Erythroblast (primary cell): ENCODE measurements around the gene XRCC4.

Experiments
- DNase-seq, 2 experiments: peaks; one replicate each; lab custom pipeline; 2025; lab: John Stamatoyannopoulos, UW
- GATA1 ChIP-seq: IDR thresholded peaks from 2 replicates; pipeline ENCODE4 v1.6.1; 2011; ENCODE audit warnings: low read depth, mild to moderate bottlenecking, control low read depth, low read length, moderate library complexity
- POLR2A ChIP-seq: IDR thresholded peaks from 2 replicates; pipeline ENCODE4 v1.6.1; 2011; ENCODE audit warnings: mild to moderate bottlenecking, low read length

Gene XRCC4

GRCh38 chr5:83090169-83090568 is 12.8 kb downstream of the XRCC4 start:
- TF ChIP-seq POLR2A (no peak), GATA1 (no peak)
- no peak for DNase-seq

GRCh38 chr5:83092619-83093018 is 15.3 kb downstream of the XRCC4 start:
- no peak for TF ChIP-seq GATA1
- TF ChIP-seq POLR2A: no peak
- no peak for DNase-seq

- peak; percentile 11 to 14 for DNase-seq
- no peak for TF ChIP-seq GATA1
- TF ChIP-seq POLR2A: no peak
Measured at GRCh38 chr5:83093692-83094091, 16.3 kb downstream of the XRCC4 start.

GRCh38 chr5:83095163-83095956 is 18.0 kb downstream of the XRCC4 start:
- DNase-seq: peak in 1 of 2 experiments; percentile 4
- TF ChIP-seq POLR2A (no peak), GATA1 (no peak)

- peak in 1 of 2 experiments; percentile 25 for DNase-seq
Measured at GRCh38 chr5:83095957-83096539, 18.7 kb downstream of the XRCC4 start.

GRCh38 chr5:83096660-83097339 is 19.5 kb downstream of the XRCC4 start:
- no peak for TF ChIP-seq GATA1
- no peak for TF ChIP-seq POLR2A
- DNase-seq: no peak

More at GRCh38 chr5:83095957-83096539, 18.7 kb downstream of the XRCC4 start:
- TF ChIP-seq GATA1 (no peak), POLR2A (no peak)

- DNase-seq: peak; percentile 31 to 54
- TF ChIP-seq POLR2A: no peak
- no peak for TF ChIP-seq GATA1
Measured at GRCh38 chr5:83097689-83098231, 20.4 kb downstream of the XRCC4 start.

GRCh38 chr5:83099001-83099400 is 21.7 kb downstream of the XRCC4 start:
- TF ChIP-seq POLR2A (no peak), GATA1 (no peak)

GRCh38 chr5:83099445-83099844 is 22.1 kb downstream of the XRCC4 start:
- DNase-seq: peak; percentile 21 to 35
- TF ChIP-seq GATA1: no peak
- no peak for TF ChIP-seq POLR2A

More at GRCh38 chr5:83099001-83099400, 21.7 kb downstream of the XRCC4 start:
- DNase-seq: peak in 1 of 2 experiments; percentile 21

- TF ChIP-seq POLR2A: no peak
- no peak for TF ChIP-seq GATA1
Measured at GRCh38 chr5:83101514-83101913, 24.2 kb downstream of the XRCC4 start.

GRCh38 chr5:83102364-83102980 is 25.1 kb downstream of the XRCC4 start:
- no peak for TF ChIP-seq GATA1
- no peak for TF ChIP-seq POLR2A
- DNase-seq: peak; percentile 43 to 66

More at GRCh38 chr5:83101514-83101913, 24.2 kb downstream of the XRCC4 start:
- peak; percentile 7 to 22 for DNase-seq

GRCh38 chr5:83104021-83104420 is 26.7 kb downstream of the XRCC4 start:
- TF ChIP-seq POLR2A (no peak), GATA1 (no peak)
- peak; percentile 17 to 69 for DNase-seq
